Left ventricle myocardium inferior (tissue), 1 donor: Measurements from ENCODE around the gene KCNJ12. TPM values are rescaled to one million over a fixed set of nuclear protein-coding genes. Genes with fewer than 3 reads are reported as not detected.

Source experiments
- DNase-seq: peaks from one replicate; pipeline ENCODE4 v3.0.0-alpha.2; 2020
- H3K27ac ChIP-seq: fragments of 200-600 bp; replicated peaks from 2 replicates; pipeline ENCODE4 v1.8.0; 2021
- H3K27me3 ChIP-seq: fragments of 200-600 bp; 2 replicates; pipeline ENCODE4 v1.8.0; 2021; ENCODE audit warnings: low read depth
- H3K36me3 ChIP-seq: fragments of 200-600 bp; 2 replicates; pipeline ENCODE4 v1.8.0; 2021
- H3K4me1 ChIP-seq: fragments of 200-600 bp; 2 replicates; pipeline ENCODE4 v1.8.0; 2021
- H3K4me3 ChIP-seq: fragments of 200-600 bp; 2 replicates; pipeline ENCODE4 v1.8.0; 2021; ENCODE audit warnings: mild to moderate bottlenecking, moderate library complexity
- H3K9me3 ChIP-seq: fragments of 200-600 bp; replicated peaks from 2 replicates; pipeline ENCODE4 v1.8.0; 2021
- CTCF ChIP-seq: fragments of 200-600 bp; IDR thresholded peaks from 2 replicates; pipeline ENCODE4 v1.8.0; 2021; ENCODE audit warnings: antibody characterized with exemption, mild to moderate bottlenecking, borderline replicate concordance
- intact Hi-C: fragments of 100-400 bp; cut with micrococcal nuclease; formaldehyde crosslinking; loops from one replicate; pipeline ENCODE4 v1.11.0; 2022
- total RNA-seq: library from RNA; stranded (reverse); fragmentation: NEBNext Ultra II Directional; extraction: Animal tissue kit (Norgen Biotek cat#: 25700); gene quantifications from one replicate; pipeline ENCODE4 v1.2.1, GENCODE V29; 2021
- donor health status: DM: no; HTN: yes; CAD: no; lungs with severe emphysema.

KCNJ12 gene
- total RNA-seq, 1 donor from 2014 or later: 12.3 TPM

GRCh38 chr17:21355586-21355985 is 20.6 kb upstream of the KCNJ12 start:
- intact Hi-C loops: no loop called here
- peaks cover 27% of the 10 kb centered on the region for H3K4me1 ChIP-seq
- H3K27me3 ChIP-seq: no peaks in the 10 kb centered on the region
- no peak overlapping the region for H3K4me3 ChIP-seq
- no peak overlapping the region for H3K27ac ChIP-seq
- DNase-seq: no peak
- no peaks in the 10 kb centered on the region for H3K9me3 ChIP-seq
- H3K36me3 ChIP-seq: no peaks in the 10 kb centered on the region
- no peak for TF ChIP-seq CTCF

- intact Hi-C loops: no loop called here
- no peak overlapping the region for H3K27ac ChIP-seq
- no peaks in the 10 kb centered on the region for H3K36me3 ChIP-seq
- no peak overlapping the region for H3K4me3 ChIP-seq
- peaks cover 27% of the 10 kb centered on the region for H3K4me1 ChIP-seq
- no peaks in the 10 kb centered on the region for H3K9me3 ChIP-seq
- no peaks in the 10 kb centered on the region for H3K27me3 ChIP-seq
- no peak for DNase-seq
- TF ChIP-seq CTCF: no peak
Observed at GRCh38 chr17:21356537-21357127, 19.5 kb upstream of the KCNJ12 start.

DNA sequence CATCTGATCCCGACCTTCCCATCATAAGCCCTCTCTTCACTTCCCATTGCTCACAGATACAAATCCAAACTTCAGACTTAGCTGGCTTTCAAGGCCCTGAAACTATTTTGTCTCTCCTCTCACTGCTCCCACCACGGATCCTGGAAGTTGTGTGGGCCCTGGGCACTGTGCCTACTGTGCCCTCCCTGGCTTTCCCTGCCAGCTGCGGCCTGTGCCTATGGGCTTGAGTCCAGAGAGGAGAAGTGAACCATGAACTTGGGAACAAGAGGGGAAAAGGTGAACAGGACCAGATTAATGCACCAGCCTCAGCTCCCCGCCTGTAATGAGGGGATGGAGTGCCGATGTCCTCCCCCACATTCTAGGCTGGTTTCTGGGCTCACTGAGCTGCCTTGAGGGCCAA is 18.9 kb upstream of the KCNJ12 start:
- Histone ChIP-seq H3K4me3 (no peak overlapping the region), H3K36me3 (no peaks in the 10 kb centered on the region), H3K27ac (no peak overlapping the region), H3K9me3 (no peaks in the 10 kb centered on the region), H3K4me1 (peaks cover 27% of the 10 kb centered on the region), H3K27me3 (no peaks in the 10 kb centered on the region)
- intact Hi-C loops: no loop called here
- TF ChIP-seq CTCF: no peak
- peak; percentile 8 for DNase-seq

DNA sequence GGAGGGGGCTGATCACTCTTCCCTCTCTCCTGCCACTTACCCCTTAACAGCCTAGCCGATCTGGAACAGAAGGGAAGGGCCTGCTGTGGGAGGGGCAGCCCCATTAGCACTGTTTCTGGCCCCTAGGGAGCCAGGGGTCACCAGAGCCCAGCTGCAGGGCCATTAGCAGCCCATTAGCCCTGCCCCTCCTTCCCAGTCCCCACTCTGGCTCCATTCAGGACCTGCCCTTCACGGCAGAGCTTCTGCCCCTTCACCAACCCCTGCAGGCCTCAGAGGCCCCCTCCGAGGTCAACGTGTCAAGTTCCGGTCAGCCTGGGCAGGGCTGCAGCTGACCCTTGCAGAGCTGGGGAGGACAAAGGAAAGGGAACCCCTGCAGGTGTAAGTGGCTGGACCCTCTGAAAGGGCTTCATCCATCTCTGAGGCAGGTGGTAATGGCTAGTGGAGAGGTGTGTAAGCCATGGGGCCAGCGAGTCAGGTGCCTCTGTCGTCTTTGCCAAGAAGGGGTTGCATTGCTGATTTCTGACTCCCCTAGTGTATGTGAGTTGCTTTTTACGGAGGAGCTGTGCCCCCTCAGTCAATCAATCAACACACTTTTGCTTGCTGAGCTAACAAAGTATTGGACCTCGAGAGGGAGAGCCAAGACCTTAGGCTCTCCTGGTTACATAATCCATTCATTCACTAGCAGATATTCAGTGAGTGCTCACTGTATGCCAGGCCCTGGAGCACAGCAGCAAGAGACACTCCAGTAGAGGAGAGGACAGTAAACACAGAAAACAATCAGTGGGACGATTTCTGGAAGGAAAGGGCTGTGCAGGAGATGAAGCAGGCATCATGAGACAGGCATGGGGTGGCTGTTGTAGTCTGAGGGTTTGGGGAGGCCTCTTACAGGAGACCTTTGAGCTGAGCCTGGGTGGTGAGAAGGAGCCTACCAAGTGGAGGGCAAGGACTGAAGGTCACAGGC is 18.2 kb upstream of the KCNJ12 start:
- DNase-seq: no peak
- Histone ChIP-seq H3K36me3 (no peaks in the 10 kb centered on the region), H3K4me3 (no peak overlapping the region), H3K4me1 (peaks cover 27% of the 10 kb centered on the region), H3K27ac (peak overlapping the region; percentile 82), H3K9me3 (no peaks in the 10 kb centered on the region), H3K27me3 (no peaks in the 10 kb centered on the region)
- no peak for TF ChIP-seq CTCF
- intact Hi-C loops: no loop called here

GRCh38 chr17:21358682-21359482 is 17.3 kb upstream of the KCNJ12 start:
- Histone ChIP-seq H3K9me3 (no peaks in the 10 kb centered on the region), H3K4me1 (peaks cover 27% of the 10 kb centered on the region), H3K4me3 (no peak overlapping the region), H3K36me3 (no peaks in the 10 kb centered on the region), H3K27ac (peak overlapping the region; percentile 82), H3K27me3 (no peaks in the 10 kb centered on the region)
- DNase-seq: peak; percentile 36
- intact Hi-C loops: no loop called here
- no peak for TF ChIP-seq CTCF
